Neuron (in vitro differentiated cells): ENCODE results near the gene ITPK1.

Experiments used
- H2AFZ ChIP-seq: one replicate; pipeline ENCODE4 v1.6.1; 2013; ENCODE audit warnings: low read depth, mild to moderate bottlenecking, inconsistent platforms, low read length, moderate library complexity
- H3K27me3 ChIP-seq: one replicate; pipeline ENCODE4 v1.6.1; 2013; ENCODE audit warnings: low read length; ENCODE audit not compliant: insufficient read depth
- H3K36me3 ChIP-seq: one replicate; pipeline ENCODE4 v1.6.1; 2013; ENCODE audit warnings: low read length; ENCODE audit not compliant: insufficient read depth
- H3K4me1 ChIP-seq: one replicate; pipeline ENCODE4 v1.6.1; 2013; ENCODE audit warnings: low read length; ENCODE audit not compliant: insufficient read depth
- H3K4me3 ChIP-seq: 2 replicates; pipeline ENCODE4 v1.5.1; 2013; ENCODE audit warnings: mild to moderate bottlenecking, low read length, moderate library complexity
- H3K9me3 ChIP-seq: one replicate; pipeline ENCODE4 v1.6.1; 2013; ENCODE audit warnings: low read length

Gene ITPK1

DNA sequence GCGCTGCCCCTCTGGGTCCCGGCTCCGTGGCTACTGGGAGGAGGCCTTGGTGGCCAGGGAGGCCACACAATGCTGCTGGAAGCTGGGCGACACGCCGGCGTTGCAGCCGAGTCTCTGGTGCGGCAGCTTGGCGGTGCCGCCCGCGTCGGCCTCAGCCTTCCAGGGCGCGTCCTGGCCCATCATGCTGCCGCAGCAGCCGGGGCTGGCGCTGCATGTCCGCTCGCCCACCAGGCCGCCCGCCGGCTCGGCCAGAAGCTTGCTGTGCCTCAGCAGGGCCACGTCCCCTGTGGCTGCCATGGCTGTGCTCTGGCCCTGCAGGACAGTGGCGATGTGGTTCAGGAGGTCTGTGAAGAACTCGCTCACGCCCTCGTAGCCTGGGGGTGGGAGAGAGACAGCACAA lies 174.2 kb downstream of the ITPK1 start:
- Histone ChIP-seq H3K4me1 (no peaks in the 10 kb centered on the region), H3K4me3 (no peak overlapping the region), H2AFZ (no peak overlapping the region), H3K9me3 (no peaks in the 10 kb centered on the region), H3K27me3 (no peaks in the 10 kb centered on the region), H3K36me3 (peaks cover 5% of the 10 kb centered on the region)

DNA sequence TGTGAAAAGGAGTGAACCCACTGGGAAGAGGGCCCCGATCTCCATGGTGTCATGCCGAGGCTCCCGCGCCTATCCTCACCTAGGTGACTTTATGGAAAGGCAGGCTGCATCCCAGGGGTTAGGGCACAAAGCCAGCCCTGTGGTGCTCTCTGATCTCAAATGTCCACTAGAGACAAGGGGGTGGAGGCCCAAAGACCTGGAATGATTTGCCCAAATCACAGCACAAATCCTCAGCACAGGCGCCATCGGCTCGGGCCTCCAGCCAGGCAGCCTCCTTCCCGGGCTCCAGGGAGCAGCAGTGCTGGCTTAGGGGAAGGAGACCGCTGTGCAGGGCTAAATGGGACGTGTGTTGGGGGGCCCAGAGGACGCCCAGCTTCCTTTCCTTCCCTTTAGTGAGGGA lies 175.2 kb downstream of the ITPK1 start:
- H3K4me1 ChIP-seq = no peaks in the 10 kb centered on the region
- H3K27me3 ChIP-seq = no peaks in the 10 kb centered on the region
- H3K9me3 ChIP-seq = no peaks in the 10 kb centered on the region
- H3K36me3 ChIP-seq = peaks cover 2% of the 10 kb centered on the region
- H2AFZ ChIP-seq = no peak overlapping the region
- no peak overlapping the region for H3K4me3 ChIP-seq

DNA sequence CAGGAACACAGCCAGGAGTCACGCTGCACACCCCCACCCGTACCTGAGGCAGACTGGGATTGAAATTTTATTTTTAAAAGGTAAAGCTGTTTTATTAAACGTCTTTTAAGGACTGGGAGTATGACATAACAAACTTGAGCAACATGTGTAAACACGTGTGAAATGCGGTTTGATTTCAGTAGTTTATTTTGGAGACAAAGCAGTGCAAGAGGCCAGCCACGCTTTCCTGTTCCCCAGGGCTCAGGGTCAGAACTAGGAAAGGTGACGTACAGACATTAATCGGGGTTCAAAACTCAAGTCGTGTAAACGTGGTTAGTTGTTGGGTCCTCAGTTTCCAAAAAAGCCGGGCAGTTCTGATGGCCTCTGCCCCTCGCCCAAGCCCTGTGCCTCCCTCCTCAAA lies 176.0 kb downstream of the ITPK1 start:
- no peaks in the 10 kb centered on the region for H3K4me1 ChIP-seq
- peaks cover 2% of the 10 kb centered on the region for H3K36me3 ChIP-seq
- no peak overlapping the region for H2AFZ ChIP-seq
- no peaks in the 10 kb centered on the region for H3K9me3 ChIP-seq
- no peak overlapping the region for H3K4me3 ChIP-seq
- H3K27me3 ChIP-seq = no peaks in the 10 kb centered on the region

DNA sequence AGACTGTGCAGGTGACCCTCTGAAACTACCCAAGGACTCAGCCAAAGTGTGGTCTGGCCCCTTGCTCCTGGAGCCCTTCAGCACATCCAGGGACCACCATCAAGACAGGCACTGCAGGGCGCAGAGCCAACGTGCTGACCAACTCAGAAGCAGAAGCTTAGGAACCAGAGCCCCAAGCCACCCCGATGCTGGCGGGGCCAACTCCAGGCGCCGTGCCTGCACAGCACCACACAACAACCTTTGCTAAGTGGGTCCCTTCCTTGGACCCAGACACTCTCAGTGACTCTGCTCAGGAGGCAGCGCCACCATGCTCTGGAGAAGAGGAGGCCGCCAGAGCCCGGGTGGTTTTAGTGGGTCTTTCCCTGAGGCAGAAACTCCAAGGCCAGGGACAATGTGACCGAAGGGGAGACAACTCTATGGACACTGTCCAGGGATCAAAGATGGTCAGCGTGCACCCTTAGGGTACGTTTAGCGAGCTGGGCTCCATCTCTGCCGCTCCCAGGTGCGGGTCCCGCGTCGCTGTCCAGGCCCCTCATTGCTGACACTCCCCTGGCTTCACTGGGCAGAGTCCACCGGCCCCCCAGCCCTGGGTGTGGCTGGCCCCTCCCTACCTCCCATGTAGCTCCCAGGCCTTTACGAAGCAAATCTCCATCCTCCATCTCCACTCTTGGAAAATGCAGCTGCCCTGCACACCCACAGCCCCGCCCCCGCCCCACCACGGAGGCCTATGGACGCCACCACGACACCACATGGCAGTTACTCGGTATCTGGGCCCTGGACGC lies 176.6 kb downstream of the ITPK1 start:
- Histone ChIP-seq H3K36me3 (peaks cover 2% of the 10 kb centered on the region), H3K27me3 (no peaks in the 10 kb centered on the region), H3K4me1 (no peaks in the 10 kb centered on the region), H2AFZ (no peak overlapping the region), H3K4me3 (no peak overlapping the region), H3K9me3 (no peaks in the 10 kb centered on the region)

DNA sequence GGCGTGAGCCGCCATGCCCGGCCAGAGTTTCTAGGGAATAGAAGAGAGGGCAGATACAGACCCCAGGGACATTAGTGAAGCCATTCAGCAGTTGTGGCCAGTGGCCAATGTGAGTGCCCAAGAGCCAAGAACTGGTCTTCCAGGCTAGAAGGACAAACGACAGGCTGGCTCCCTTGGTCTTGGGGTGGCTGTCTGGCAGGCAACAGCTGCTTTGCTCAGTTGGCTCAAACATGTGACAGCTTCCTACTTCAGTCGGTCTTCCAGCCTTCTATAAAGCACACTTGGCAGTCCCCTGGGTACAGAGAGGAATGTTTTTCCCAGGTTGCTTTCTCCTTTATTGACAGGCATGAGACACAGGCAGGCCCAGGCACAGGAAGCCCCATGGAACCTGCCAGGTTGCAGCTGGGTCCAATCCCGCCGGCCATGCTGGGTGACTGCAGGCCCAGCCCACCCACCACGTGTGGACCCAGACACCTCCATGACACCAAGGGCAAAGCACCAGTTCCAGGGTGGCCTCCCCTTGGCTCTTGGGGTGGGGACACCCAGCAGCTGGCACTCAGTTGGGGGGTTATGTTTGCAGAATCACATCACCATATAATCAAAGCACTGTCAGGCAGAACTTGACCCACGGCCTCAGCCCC lies 177.4 kb downstream of the ITPK1 start:
- no peak overlapping the region for H3K4me3 ChIP-seq
- no peak overlapping the region for H2AFZ ChIP-seq
- no peaks in the 10 kb centered on the region for H3K27me3 ChIP-seq
- no peaks in the 10 kb centered on the region for H3K4me1 ChIP-seq
- H3K9me3 ChIP-seq = no peaks in the 10 kb centered on the region
- peaks cover 2% of the 10 kb centered on the region for H3K36me3 ChIP-seq

DNA sequence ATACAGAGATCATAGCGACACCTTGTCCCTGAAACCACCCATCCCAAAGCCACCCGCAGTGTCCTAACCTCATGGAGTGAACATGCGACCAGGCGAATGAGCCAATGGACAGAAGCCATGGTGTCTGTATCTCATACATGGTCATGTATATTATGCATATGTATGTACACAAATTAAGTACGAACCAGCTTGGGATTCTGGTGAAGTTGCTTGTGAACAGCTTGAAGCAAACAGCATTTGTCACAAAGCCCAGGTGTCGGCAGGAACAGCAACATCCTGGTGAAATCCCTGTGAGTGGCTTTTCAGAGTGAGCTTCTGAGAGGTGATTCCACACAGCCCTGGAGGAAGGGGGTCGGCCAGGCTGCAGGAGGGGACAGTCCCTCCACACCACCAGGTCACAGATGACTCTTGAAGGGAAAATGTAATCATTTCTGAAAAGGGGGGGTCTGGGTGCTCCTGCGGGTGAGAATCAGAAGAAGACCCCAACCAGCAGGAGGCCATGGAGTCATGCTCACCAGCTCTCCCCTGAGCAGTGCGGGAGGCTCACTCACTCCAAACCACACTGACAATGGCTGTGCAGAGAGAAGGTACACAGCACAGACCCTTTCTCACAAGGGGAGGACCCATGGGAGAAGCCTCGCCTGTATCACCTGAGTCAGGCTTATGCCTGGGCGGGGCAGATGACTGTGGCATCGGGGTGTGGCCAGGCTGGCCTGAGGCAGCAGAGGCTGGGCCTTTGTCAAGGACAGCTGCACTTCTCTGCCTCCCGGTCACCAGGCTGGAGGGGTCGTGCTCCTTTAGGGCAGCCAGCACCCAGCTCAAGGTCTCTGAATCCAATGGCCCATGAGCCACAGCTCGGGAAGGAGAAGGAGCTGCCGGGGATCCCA lies 178.4 kb downstream of the ITPK1 start:
- H3K9me3 ChIP-seq = no peaks in the 10 kb centered on the region
- H3K4me3 ChIP-seq = no peak overlapping the region
- H3K27me3 ChIP-seq = no peaks in the 10 kb centered on the region
- H2AFZ ChIP-seq = no peak overlapping the region
- no peaks in the 10 kb centered on the region for H3K36me3 ChIP-seq
- H3K4me1 ChIP-seq = no peaks in the 10 kb centered on the region

DNA sequence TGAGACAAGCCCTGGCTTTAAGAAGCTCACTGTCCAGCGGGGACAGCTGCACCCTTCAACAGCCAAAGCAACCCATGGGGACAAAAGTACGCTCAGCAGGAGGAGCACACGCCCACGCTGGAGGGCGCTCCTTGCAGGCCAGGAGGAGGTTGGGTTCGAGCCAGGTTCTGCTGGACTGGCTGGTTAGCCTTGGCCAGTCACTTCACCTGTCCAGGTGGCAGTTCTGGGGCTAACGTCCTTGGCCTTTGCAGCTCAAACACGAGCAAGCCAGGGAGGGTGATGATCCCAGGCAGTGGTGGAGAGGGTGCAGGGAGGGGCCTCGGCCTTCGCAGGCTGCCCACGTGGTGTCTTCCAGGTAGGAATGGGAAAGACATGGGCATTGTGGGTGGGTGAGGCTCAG lies 179.6 kb downstream of the ITPK1 start:
- Histone ChIP-seq H3K27me3 (no peaks in the 10 kb centered on the region), H3K4me3 (no peak overlapping the region), H3K9me3 (no peaks in the 10 kb centered on the region), H3K4me1 (no peaks in the 10 kb centered on the region), H2AFZ (no peak overlapping the region), H3K36me3 (no peaks in the 10 kb centered on the region)

DNA sequence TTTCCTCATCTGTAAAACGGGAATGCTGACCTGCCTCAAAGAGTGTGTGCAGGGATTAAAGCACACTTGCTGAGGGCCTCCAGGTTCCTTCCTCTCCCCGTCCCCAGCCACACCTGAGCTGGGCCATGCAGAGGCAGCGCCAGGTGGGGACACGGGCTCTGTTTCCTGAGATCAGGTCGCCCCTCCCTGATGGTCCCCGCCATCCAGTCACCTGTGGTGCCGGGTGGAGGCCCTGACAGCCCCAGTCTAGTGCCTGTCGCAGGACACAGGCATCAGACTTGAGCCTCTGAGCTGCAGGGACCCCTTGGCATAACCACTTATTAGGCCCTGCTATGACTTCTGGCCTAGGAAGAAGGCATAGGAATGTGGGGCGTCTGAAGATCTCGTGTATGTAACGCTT lies 180.3 kb downstream of the ITPK1 start:
- no peaks in the 10 kb centered on the region for H3K4me1 ChIP-seq
- H3K27me3 ChIP-seq = no peaks in the 10 kb centered on the region
- no peak overlapping the region for H2AFZ ChIP-seq
- no peaks in the 10 kb centered on the region for H3K36me3 ChIP-seq
- H3K9me3 ChIP-seq = no peaks in the 10 kb centered on the region
- H3K4me3 ChIP-seq = no peak overlapping the region

DNA sequence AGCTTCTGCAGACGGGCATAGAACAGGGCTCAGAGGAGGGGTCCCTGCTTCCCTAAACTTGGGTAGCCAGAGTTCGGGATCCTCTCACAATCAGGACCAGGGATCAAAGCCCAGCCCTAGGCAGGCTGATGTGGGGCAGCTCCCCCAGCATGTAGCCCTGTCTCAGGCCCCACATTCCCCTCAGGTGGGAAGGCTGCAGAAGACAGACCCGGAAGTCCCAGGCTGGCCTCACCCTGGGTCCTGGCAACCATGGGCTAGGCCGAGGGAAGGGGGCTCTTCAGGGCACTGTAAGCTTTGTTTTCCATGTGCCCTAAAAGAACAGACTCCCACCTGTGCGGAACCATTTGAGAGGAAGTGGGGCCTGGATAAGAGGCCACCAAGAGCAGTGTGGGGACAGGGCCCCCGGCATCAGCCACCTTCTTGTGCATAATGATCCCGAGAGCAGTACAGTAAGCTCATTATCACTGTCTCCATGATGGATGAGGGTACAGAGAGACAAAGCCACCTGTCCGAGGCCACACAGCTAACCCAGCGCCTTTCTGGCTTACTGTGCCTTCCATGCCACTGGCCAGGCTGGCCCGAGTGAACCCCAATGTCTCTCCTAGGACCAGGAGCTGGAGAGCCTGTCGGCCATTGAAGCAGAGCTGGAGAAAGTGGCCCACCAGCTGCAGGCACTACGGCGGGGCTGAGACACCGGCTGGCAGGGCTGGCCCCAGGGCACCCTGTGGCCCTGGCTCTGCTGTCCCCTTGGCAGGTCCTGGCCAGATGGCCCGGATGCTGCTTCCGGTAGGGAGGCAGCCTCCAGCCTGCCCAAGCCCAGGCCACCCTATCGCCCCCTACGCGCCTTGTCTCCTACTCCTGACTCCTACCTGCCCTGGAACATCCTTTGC lies 181.3 kb downstream of the ITPK1 start:
- no peaks in the 10 kb centered on the region for H3K36me3 ChIP-seq
- H2AFZ ChIP-seq = no peak overlapping the region
- no peaks in the 10 kb centered on the region for H3K4me1 ChIP-seq
- H3K27me3 ChIP-seq = no peaks in the 10 kb centered on the region
- no peak overlapping the region for H3K4me3 ChIP-seq
- H3K9me3 ChIP-seq = no peaks in the 10 kb centered on the region

DNA sequence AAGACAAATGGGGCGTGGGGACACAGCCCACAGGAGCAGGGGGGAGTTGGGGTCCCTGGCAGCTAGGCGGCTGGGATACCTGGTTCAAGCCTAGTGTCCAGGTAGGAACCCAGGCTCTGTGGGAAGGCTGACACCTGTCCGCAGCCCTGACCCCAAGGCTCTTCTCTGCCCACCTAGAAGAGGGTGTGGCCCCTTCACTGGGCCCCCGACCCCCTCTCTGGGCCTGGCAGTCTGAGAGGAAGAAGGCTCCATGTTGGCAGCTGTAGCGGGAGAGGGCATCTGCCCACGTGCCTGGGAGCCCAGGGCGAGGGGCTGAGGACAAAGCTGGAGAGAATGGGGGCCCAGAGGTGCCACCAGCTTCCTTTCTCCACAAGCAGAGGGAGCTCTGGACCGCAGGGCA lies 182.2 kb downstream of the ITPK1 start:
- Histone ChIP-seq H2AFZ (no peak overlapping the region), H3K4me3 (no peak overlapping the region), H3K27me3 (no peaks in the 10 kb centered on the region), H3K4me1 (no peaks in the 10 kb centered on the region), H3K9me3 (no peaks in the 10 kb centered on the region), H3K36me3 (no peaks in the 10 kb centered on the region)

DNA sequence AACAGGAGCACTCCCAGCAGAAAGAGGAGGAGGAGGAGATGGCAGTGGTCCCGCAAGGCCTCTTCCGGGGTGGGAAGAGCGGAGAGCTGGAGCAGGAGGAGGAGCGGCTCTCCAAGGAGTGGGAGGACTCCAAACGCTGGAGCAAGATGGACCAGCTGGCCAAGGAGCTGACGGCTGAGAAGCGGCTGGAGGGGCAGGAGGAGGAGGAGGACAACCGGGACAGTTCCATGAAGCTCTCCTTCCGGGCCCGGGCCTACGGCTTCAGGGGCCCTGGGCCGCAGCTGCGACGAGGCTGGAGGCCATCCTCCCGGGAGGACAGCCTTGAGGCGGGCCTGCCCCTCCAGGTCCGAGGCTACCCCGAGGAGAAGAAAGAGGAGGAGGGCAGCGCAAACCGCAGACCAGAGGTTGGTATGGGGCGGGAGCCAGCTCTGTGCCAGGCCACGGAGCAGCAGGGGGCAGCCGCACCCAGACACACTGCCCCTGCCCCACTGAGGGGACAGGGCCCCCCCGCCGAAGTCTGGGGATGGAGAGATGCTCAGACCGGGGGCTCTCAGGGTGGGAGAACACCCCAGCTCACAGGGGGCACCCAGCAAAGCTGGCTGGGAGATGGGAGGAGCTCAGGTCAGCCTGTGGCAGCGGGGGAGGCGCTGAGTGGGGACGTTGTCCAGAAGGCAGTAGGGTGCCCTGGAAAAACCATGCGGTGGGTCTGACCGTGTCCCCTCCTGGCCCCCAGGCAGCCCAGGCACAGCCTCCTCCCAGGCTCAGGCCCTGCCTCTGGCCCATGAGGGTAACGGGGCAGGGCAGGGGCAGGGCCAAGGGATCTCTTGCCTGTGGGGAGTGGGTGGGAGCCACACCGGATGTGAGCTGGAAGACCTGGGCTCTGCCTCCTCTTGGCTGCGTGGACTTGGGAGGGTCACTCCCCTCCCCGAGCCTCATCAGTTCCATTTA lies 183.0 kb downstream of the ITPK1 start:
- no peaks in the 10 kb centered on the region for H3K9me3 ChIP-seq

More for the DNA sequence above, 183.0 kb downstream of the ITPK1 start:
- H3K4me3 ChIP-seq = no peak overlapping the region
- H2AFZ ChIP-seq = no peak overlapping the region
- H3K4me1 ChIP-seq = no peaks in the 10 kb centered on the region
- H3K36me3 ChIP-seq = no peaks in the 10 kb centered on the region
- H3K27me3 ChIP-seq = no peaks in the 10 kb centered on the region
